ENCODE results near the gene CFAP68. TPM values are rescaled to one million over a fixed set of nuclear protein-coding genes. Genes with fewer than 3 reads are reported as not detected.

CFAP68 gene
- total and polyA plus RNA-seq, 2 of the 13 experiments (the other 11 are each of a cell fraction or from before 2014, with no cell fraction given) = 22.2 to 25.6 TPM

DNA sequence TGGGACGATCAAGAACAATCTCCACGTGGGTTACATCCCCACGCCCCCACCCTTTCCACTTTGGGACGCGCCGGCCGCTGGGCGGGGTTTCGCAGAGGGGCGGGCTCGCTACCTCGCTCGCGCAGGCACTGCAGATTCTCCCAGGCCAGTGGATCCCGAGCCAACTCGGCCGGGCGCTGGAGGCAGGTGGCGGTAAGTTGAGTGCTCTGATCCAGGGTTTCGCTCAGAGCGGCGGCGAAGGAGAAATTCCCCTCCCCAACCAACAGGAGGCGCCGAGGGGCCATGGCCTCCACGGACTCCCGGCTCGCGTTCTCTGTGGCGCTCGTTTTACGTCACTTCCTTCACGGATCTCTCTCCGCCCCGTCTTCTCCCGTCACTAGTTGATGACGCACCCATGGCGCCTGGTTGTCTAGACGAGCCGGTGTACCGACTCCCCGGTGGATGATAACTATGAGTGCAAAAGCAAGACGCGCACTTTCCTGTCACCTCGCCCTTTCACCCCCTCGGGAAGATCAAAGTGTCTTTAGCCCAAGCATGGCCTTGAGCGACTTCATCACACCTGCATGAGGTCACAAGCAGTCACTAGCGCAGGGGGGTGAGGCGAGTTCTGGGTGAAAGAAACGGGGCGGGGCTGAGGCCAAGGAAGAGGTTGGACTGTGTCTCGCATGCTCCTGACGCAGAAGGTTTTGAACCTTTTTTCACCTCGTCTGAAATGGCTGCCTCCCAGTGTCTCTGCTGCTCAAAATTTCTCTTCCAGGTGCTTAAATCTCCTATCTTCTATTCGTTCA lies at the start of gene CFAP68, which contains the start of gene FDXACB1 (continued):
- TF ChIP-seq DZIP1 (CRISPR knock-in tag; IDR thresholded peaks at IDR 0.05) (no peak), ZNF432 (CRISPR knock-in tag; IDR thresholded peaks at IDR 0.05; ENCODE audit: borderline replicate concordance) (no peak), ZBTB3 (CRISPR knock-in tag; IDR thresholded peaks at IDR 0.05; ENCODE audit: borderline replicate concordance, low read depth) (no peak; the same call in 1 of the 2 replicates), ZNF138 (CRISPR knock-in tag; IDR thresholded peaks at IDR 0.05; ENCODE audit: low read depth) (no peak; the same call in 1 of the 2 replicates), KLF16 (CRISPR knock-in tag; IDR thresholded peaks at IDR 0.05) (peak in 1 of 2 experiments; percentile 93; a peak in 2 of 4 replicates), ATF4 (CRISPR knock-in tag; IDR thresholded peaks at IDR 0.05) (no peak; a peak in 1 of 4 replicates), HDAC2 (CRISPR knock-in tag; IDR thresholded peaks at IDR 0.05) (peak; percentile 84), DR1 (CRISPR knock-in tag; IDR thresholded peaks at IDR 0.05) (peak; percentile 70), ZNF768 (CRISPR knock-in tag; IDR thresholded peaks at IDR 0.05) (peak; percentile 97), ZNF580 (CRISPR knock-in tag; IDR thresholded peaks at IDR 0.05; ENCODE audit: borderline replicate concordance, low read depth) (peak; percentile 47; the same call in 1 of the 2 replicates)
- TF ChIP-seq, protein P1, sequence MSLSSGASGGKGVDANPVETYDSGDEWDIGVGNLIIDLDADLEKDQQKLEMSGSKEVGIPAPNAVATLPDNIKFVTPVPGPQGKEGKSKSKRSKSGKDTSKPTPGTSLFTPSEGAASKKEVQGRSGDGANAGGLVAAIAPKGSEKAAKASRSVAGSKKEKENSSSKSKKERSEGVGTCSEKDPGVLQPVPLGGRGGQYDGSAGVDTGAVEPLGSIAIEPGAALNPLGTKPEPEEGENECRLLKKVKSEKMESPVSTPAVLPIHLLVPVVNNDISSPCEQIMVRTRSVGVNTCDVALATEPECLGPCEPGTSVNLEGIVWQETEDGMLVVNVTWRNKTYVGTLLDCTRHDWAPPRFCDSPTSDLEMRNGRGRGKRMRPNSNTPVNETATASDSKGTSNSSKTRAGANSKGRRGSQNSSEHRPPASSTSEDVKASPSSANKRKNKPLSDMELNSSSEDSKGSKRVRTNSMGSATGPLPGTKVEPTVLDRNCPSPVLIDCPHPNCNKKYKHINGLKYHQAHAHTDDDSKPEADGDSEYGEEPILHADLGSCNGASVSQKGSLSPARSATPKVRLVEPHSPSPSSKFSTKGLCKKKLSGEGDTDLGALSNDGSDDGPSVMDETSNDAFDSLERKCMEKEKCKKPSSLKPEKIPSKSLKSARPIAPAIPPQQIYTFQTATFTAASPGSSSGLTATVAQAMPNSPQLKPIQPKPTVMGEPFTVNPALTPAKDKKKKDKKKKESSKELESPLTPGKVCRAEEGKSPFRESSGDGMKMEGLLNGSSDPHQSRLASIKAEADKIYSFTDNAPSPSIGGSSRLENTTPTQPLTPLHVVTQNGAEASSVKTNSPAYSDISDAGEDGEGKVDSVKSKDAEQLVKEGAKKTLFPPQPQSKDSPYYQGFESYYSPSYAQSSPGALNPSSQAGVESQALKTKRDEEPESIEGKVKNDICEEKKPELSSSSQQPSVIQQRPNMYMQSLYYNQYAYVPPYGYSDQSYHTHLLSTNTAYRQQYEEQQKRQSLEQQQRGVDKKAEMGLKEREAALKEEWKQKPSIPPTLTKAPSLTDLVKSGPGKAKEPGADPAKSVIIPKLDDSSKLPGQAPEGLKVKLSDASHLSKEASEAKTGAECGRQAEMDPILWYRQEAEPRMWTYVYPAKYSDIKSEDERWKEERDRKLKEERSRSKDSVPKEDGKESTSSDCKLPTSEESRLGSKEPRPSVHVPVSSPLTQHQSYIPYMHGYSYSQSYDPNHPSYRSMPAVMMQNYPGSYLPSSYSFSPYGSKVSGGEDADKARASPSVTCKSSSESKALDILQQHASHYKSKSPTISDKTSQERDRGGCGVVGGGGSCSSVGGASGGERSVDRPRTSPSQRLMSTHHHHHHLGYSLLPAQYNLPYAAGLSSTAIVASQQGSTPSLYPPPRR (CRISPR knock-in tag; IDR thresholded peaks at IDR 0.05; ENCODE audit: borderline replicate concordance) = peak; percentile 61; the same call in 1 of the 2 replicates
- TF ChIP-seq, protein P2, sequence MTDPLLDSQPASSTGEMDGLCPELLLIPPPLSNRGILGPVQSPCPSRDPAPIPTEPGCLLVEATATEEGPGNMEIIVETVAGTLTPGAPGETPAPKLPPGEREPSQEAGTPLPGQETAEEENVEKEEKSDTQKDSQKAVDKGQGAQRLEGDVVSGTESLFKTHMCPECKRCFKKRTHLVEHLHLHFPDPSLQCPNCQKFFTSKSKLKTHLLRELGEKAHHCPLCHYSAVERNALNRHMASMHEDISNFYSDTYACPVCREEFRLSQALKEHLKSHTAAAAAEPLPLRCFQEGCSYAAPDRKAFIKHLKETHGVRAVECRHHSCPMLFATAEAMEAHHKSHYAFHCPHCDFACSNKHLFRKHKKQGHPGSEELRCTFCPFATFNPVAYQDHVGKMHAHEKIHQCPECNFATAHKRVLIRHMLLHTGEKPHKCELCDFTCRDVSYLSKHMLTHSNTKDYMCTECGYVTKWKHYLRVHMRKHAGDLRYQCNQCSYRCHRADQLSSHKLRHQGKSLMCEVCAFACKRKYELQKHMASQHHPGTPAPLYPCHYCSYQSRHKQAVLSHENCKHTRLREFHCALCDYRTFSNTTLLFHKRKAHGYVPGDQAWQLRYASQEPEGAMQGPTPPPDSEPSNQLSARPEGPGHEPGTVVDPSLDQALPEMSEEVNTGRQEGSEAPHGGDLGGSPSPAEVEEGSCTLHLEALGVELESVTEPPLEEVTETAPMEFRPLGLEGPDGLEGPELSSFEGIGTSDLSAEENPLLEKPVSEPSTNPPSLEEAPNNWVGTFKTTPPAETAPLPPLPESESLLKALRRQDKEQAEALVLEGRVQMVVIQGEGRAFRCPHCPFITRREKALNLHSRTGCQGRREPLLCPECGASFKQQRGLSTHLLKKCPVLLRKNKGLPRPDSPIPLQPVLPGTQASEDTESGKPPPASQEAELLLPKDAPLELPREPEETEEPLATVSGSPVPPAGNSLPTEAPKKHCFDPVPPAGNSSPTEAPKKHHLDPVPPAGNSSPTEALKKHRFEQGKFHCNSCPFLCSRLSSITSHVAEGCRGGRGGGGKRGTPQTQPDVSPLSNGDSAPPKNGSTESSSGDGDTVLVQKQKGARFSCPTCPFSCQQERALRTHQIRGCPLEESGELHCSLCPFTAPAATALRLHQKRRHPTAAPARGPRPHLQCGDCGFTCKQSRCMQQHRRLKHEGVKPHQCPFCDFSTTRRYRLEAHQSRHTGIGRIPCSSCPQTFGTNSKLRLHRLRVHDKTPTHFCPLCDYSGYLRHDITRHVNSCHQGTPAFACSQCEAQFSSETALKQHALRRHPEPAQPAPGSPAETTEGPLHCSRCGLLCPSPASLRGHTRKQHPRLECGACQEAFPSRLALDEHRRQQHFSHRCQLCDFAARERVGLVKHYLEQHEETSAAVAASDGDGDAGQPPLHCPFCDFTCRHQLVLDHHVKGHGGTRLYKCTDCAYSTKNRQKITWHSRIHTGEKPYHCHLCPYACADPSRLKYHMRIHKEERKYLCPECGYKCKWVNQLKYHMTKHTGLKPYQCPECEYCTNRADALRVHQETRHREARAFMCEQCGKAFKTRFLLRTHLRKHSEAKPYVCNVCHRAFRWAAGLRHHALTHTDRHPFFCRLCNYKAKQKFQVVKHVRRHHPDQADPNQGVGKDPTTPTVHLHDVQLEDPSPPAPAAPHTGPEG (CRISPR knock-in tag; IDR thresholded peaks at IDR 0.05) = peak; percentile 67; the same call in 1 of the 2 replicates
